Duodenal mucosa (tissue), 2 donors: ENCODE measurements around the gene JAKMIP2.
"Not testable (repeated sequence)": the region's sequence is repeated elsewhere in the genome, so short reads cannot be mapped to it uniquely, and the experiment has no call there.

ENCODE experiments used
- H3K27ac ChIP-seq: one replicate; pipeline ENCODE4 v1.7.0; 2013; ENCODE audit warnings: low read depth, low read length
- H3K27me3 ChIP-seq, 2 donors: one replicate each; pipeline ENCODE4 v1.7.0; 2013; ENCODE audit warnings: low read length in 2 of 2, control low read depth in 1 of 2; ENCODE audit not compliant: insufficient read depth in 2 of 2, control insufficient read depth in 1 of 2
- H3K36me3 ChIP-seq, 2 donors: one replicate each; pipeline ENCODE4 v1.7.0; 2013; ENCODE audit warnings: low read length in 2 of 2, control low read depth in 1 of 2; ENCODE audit not compliant: insufficient read depth in 2 of 2, control insufficient read depth in 1 of 2
- H3K4me1 ChIP-seq, 2 donors: one replicate each; pipeline ENCODE4 v1.7.0; 2013; ENCODE audit warnings: low read length in 2 of 2, control low read depth in 1 of 2; ENCODE audit not compliant: insufficient read depth in 2 of 2, control insufficient read depth in 1 of 2
- H3K4me3 ChIP-seq, 2 donors: one replicate each; pipeline ENCODE4 v1.7.0; 2013; ENCODE audit warnings: low read length in 2 of 2, low read depth in 1 of 2
- H3K9ac ChIP-seq, 2 donors: one replicate each; pipeline ENCODE4 v1.7.0; 2013; ENCODE audit warnings: low read length in 2 of 2, low read depth in 1 of 2
- H3K9me3 ChIP-seq, 2 donors: one replicate each; pipeline ENCODE4 v1.7.0; 2013; ENCODE audit warnings: low read length in 2 of 2, control low read depth in 1 of 2; ENCODE audit not compliant: control insufficient read depth in 1 of 2

The JAKMIP2 gene

GRCh38 chr5:147557876-147558745 is 224.4 kb downstream of the JAKMIP2 start:
- Histone ChIP-seq H3K9ac (no peak overlapping the region), H3K27ac (no peak overlapping the region), H3K4me1 (peaks cover 0 to 5% of the 10 kb centered on the region in 2 donors), H3K9me3 (no peaks in the 10 kb centered on the region), H3K36me3 (no peaks in the 10 kb centered on the region), H3K27me3 (no peaks in the 10 kb centered on the region), H3K4me3 (no peak overlapping the region)

DNA sequence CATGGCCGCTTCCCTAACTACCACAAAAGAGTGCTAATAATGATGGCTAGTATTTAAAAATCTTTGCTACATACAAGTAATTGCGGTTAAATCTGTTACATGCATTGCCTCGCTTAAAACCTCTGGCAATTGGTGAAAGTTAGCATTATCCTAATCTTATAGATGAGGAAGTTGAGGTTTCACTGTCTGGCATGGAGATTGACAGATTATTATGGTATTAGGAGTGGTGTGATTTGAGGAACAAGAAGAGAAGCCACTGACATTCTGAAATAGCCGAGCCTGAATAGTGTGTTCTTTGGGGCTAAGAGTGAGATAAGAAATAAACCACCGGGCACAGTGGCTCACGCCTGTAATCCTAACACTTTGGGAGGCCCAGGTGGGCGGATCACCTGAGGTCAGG is 227.4 kb downstream of the JAKMIP2 start:
- Histone ChIP-seq H3K27me3 (no peaks in the 10 kb centered on the region), H3K9me3 (no peaks in the 10 kb centered on the region), H3K36me3 (no peaks in the 10 kb centered on the region), H3K27ac (peak overlapping the region; percentile 30), H3K9ac (no peak overlapping the region), H3K4me1 (peaks cover 0 to 5% of the 10 kb centered on the region in 2 donors), H3K4me3 (no peak overlapping the region)

DNA sequence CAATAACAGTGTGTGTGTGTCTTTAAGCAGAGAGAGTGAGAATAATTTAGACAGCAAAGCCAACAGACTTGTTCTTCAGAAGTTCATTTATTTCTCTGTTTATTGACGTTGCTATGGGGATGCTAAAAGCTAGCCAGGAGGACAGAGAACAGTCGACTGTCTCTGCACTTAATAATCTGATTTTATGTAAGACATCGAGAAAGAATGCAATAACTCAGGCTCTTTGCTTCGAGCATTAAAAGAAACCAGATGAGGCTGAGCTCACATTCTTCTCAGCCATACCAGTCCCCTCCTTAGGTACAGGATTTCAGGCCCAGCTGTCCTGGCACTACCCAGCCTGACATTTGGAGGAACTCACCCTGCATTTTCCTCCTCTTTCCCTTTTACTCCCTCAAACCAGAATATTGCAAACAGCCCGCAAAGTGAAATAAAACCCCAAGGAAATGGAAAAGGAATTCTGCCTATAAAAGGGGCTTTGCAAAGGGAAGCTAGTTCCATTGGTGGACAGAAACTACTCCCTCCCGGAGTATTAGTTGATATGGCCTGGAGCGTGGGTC is 228.2 kb downstream of the JAKMIP2 start:
- Histone ChIP-seq H3K27ac (peak overlapping the region; percentile 30), H3K36me3 (no peaks in the 10 kb centered on the region), H3K9ac (no peak overlapping the region), H3K27me3 (no peaks in the 10 kb centered on the region), H3K9me3 (no peaks in the 10 kb centered on the region), H3K4me1 (peaks cover 0 to 5% of the 10 kb centered on the region in 2 donors), H3K4me3 (no peak overlapping the region)

GRCh38 chr5:147553817-147554216 is 228.7 kb downstream of the JAKMIP2 start:
- not testable (repeated sequence) for H3K27me3 ChIP-seq, H3K9me3 ChIP-seq, H3K9ac ChIP-seq, H3K36me3 ChIP-seq, H3K4me1 ChIP-seq, H3K4me3 ChIP-seq
- peak overlapping the region; percentile 38 for H3K27ac ChIP-seq

DNA sequence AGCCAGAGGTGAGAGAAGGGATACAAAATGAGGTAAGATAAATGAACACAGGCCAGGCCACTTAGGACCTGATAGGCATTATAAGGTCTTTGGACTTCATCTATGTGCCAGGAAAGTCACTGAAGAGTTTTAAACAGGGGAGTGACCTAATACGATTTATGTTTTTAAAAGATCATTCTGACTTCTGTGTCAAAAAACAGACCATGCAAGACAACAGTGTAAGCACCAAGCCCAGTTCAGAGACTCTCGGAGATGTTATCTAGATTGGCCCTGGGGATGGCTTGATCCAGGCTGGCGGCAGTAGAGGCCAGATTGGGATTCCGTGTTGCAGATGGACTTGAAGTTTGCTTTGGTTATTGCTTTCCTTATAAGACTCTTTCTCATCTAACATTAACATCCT is 229.6 kb downstream of the JAKMIP2 start:
- H3K27me3 ChIP-seq, result no peaks in the 10 kb centered on the region
- no peak overlapping the region for H3K27ac ChIP-seq
- H3K36me3 ChIP-seq, result no peaks in the 10 kb centered on the region
- no peaks in the 10 kb centered on the region for H3K9me3 ChIP-seq
- no peak overlapping the region for H3K4me3 ChIP-seq
- H3K9ac ChIP-seq, result no peak overlapping the region
- peaks cover 0 to 5% of the 10 kb centered on the region in 2 donors for H3K4me1 ChIP-seq

GRCh38 chr5:147551677-147552076 is 230.9 kb downstream of the JAKMIP2 start:
- Histone ChIP-seq H3K27ac (no peak overlapping the region), H3K27me3 (no peaks in the 10 kb centered on the region), H3K9me3 (no peaks in the 10 kb centered on the region), H3K9ac (no peak overlapping the region), H3K4me3 (no peak overlapping the region), H3K36me3 (no peaks in the 10 kb centered on the region), H3K4me1 (peaks cover 0 to 5% of the 10 kb centered on the region in 2 donors)

DNA sequence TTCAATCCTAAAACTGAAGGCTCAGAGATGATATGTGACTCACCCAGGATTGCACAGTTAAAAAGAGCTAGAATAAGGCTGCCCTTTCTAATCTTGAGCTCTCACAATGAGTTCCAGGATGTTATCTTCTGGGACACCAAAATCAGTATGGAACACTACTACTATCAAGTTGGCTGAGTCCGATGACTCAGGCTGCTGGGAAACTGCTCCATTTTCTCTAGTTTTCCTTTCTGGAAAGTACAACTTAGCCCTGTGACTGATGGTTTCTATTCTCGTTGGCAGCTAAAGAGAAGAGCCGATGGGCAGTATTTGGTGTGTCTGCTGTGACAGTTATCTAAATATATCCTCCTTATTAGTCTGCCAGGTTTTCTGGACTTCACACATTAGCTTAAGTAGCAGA is 234.8 kb downstream of the JAKMIP2 start:
- Histone ChIP-seq H3K9me3 (no peaks in the 10 kb centered on the region), H3K9ac (no peak overlapping the region), H3K27ac (no peak overlapping the region), H3K36me3 (no peaks in the 10 kb centered on the region), H3K27me3 (no peaks in the 10 kb centered on the region), H3K4me1 (no peaks in the 10 kb centered on the region), H3K4me3 (no peak overlapping the region)

DNA sequence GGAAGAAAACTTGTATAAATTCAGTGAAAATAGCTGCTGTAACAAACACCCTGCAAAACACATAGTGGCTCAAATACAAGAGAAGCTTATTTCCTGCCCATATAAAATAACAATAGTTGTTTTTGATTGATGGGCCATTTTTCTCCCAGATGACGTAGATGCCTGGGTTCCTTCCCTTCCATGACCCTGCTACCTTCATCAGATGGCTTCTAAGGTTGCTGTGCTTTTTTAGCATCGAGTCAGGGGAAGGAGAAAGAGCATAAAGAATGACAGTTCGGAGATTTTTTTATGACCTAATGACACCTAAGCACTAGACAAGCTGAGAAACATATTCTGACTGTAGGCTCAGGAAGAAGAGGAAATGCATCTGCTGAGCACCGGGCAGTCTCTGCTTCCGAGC is 238.0 kb downstream of the JAKMIP2 start:
- H3K36me3 ChIP-seq, result no peaks in the 10 kb centered on the region
- H3K9me3 ChIP-seq, result no peaks in the 10 kb centered on the region
- no peak overlapping the region for H3K9ac ChIP-seq
- H3K4me1 ChIP-seq, result no peaks in the 10 kb centered on the region
- H3K4me3 ChIP-seq, result no peak overlapping the region
- H3K27me3 ChIP-seq, result no peaks in the 10 kb centered on the region
- H3K27ac ChIP-seq, result no peak overlapping the region

DNA sequence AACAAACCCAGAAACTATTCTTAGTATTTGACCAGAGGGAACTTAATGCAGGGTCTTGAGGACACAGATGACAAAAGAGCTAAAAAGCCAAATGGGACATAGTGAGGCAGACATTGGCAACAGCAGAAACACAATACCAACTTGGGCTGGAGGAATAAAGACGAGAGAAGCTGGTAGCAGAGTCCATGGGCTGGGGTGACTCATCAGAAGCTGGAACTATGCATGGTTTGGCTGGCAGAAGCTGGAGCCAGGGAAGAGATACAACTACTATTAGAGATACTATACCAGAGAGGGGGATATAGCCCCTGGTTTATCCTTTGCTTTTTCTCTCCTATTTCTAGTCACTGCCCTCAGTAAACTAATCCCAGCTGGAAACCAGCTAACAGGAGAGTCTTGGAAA is 243.5 kb downstream of the JAKMIP2 start:
- H3K9me3 ChIP-seq, result no peaks in the 10 kb centered on the region
- no peaks in the 10 kb centered on the region for H3K36me3 ChIP-seq
- H3K4me1 ChIP-seq, result no peaks in the 10 kb centered on the region
- no peak overlapping the region for H3K27ac ChIP-seq
- no peak overlapping the region for H3K4me3 ChIP-seq
- no peak overlapping the region for H3K9ac ChIP-seq
- no peaks in the 10 kb centered on the region for H3K27me3 ChIP-seq

- no peak overlapping the region for H3K4me3 ChIP-seq
- no peak overlapping the region for H3K9ac ChIP-seq
- H3K9me3 ChIP-seq, result no peaks in the 10 kb centered on the region
- no peaks in the 10 kb centered on the region for H3K36me3 ChIP-seq
- no peaks in the 10 kb centered on the region for H3K4me1 ChIP-seq
- no peak overlapping the region for H3K27ac ChIP-seq
- H3K27me3 ChIP-seq, result no peaks in the 10 kb centered on the region
These were observed 244.3 kb downstream of the JAKMIP2 start for GRCh38 chr5:147538236-147538635.
